Stomach (tissue), 4 donors: ENCODE measurements around the gene DKKL1.

Experiments
- CTCF ChIP-seq, 7 experiments: fragments of 450-650 bp in 4 of 7; fragments of 200-600 bp in 3 of 7; sonication (generic) in 3 of 7; IDR thresholded peaks; one replicate each; pipeline ENCODE4 v1.5.1; 2016 to 2019; ENCODE audit warnings: antibody characterized with exemption in 7 of 7, control low read depth in 2 of 7, mild to moderate bottlenecking in 1 of 7
- EP300 ChIP-seq: sonication (generic); formaldehyde crosslinking; IDR thresholded peaks from one replicate; pipeline ENCODE4 v1.6.1; 2017; ENCODE audit warnings: antibody characterized with exemption
- POLR2A ChIP-seq, 4 donors: fragments of 450-650 bp; IDR thresholded peaks; one replicate each; pipeline ENCODE4 v1.6.1; 2016; ENCODE audit warnings: antibody characterized with exemption in 4 of 4, control low read depth in 2 of 4, mild to moderate bottlenecking in 1 of 4, moderate library complexity in 1 of 4
- POLR2AphosphoS5 ChIP-seq, 3 donors: sonication (generic); formaldehyde crosslinking; IDR thresholded peaks; one replicate each; pipeline ENCODE4 v1.6.1; 2016; ENCODE audit warnings: antibody characterized with exemption in 3 of 3

- TF ChIP-seq EP300: no peak
- TF ChIP-seq CTCF (IDR thresholded peaks at IDR 0.05): no peak
- no peak for TF ChIP-seq POLR2AphosphoS5 (IDR thresholded peaks at IDR 0.05)
- TF ChIP-seq POLR2A (IDR thresholded peaks at IDR 0.05): no peak
Observed at GRCh38 chr19:49344505-49345423, 18.9 kb upstream of the DKKL1 start.
